BE2C (cell line): ENCODE measurements around the gene LYZL6.
"Not testable (repeated sequence)": the region's sequence is repeated elsewhere in the genome, so short reads cannot be mapped to it uniquely, and the experiment has no call there.

ENCODE experiments used
- DNase-seq: peaks from one replicate; pipeline ENCODE4 v3.0.0-alpha.2; 2020
- H3K27me3 ChIP-seq: fragments of 250-450 bp; sonication (Bioruptor Pico); 2 replicates; pipeline ENCODE4 v1.5.1; 2020; ENCODE audit warnings: mild to moderate bottlenecking
- H3K36me3 ChIP-seq: fragments of 250-450 bp; sonication (Bioruptor Pico); 2 replicates; pipeline ENCODE4 v1.5.1; 2020; ENCODE audit warnings: mild to moderate bottlenecking
- H3K4me1 ChIP-seq: fragments of 250-450 bp; sonication (Bioruptor Pico); 2 replicates; pipeline ENCODE4 v1.5.1; 2020
- H3K4me3 ChIP-seq: 2 replicates; pipeline ENCODE4 v1.5.1; 2011; ENCODE audit warnings: low read depth, low read length
- H3K9me3 ChIP-seq: fragments of 250-450 bp; sonication (Bioruptor Pico); 2 replicates; pipeline ENCODE4 v1.5.1; 2020
- CTCF ChIP-seq: IDR thresholded peaks from 2 replicates; pipeline ENCODE4 v1.5.1; 2012; ENCODE audit warnings: mild to moderate bottlenecking, low read depth, low read length

The LYZL6 gene

GRCh38 chr17:35953720-35954119 lies 10.2 kb upstream of the LYZL6 start:
- no peaks in the 10 kb centered on the region for H3K4me1 ChIP-seq
- H3K27me3 ChIP-seq: peaks cover 32% of the 10 kb centered on the region
- no peak overlapping the region for H3K4me3 ChIP-seq
- DNase-seq: no peak
- H3K9me3 ChIP-seq: no peaks in the 10 kb centered on the region
- no peak for TF ChIP-seq CTCF
- H3K36me3 ChIP-seq: no peaks in the 10 kb centered on the region

- no peak overlapping the region for H3K4me3 ChIP-seq
- H3K27me3 ChIP-seq: peaks cover 20% of the 10 kb centered on the region; the same call in 1 of the 2 replicates
- DNase-seq: no peak
- H3K4me1 ChIP-seq: no peaks in the 10 kb centered on the region
- no peaks in the 10 kb centered on the region for H3K36me3 ChIP-seq
- H3K9me3 ChIP-seq: no peaks in the 10 kb centered on the region
- TF ChIP-seq CTCF: no peak
Observed at GRCh38 chr17:35949401-35949800, 5.9 kb upstream of the LYZL6 start.

GRCh38 chr17:35948092-35948491 lies 4.6 kb upstream of the LYZL6 start:
- Histone ChIP-seq H3K36me3 (no peaks in the 10 kb centered on the region), H3K27me3 (peaks cover 7% of the 10 kb centered on the region; the same call in 1 of the 2 replicates), H3K9me3 (no peaks in the 10 kb centered on the region), H3K4me3 (no peak overlapping the region), H3K4me1 (no peaks in the 10 kb centered on the region)
- no peak for DNase-seq
- no peak for TF ChIP-seq CTCF

- TF ChIP-seq CTCF: peak; percentile 89
- H3K9me3 ChIP-seq: no peaks in the 10 kb centered on the region
- DNase-seq: peak; percentile 65
- H3K27me3 ChIP-seq: 0 out of 2 replicates have a peak, but pooled peaks cover 6% of the 10 kb centered on the region
- no peaks in the 10 kb centered on the region for H3K4me1 ChIP-seq
- peak overlapping the region; percentile 29; the same call in 1 of the 2 replicates for H3K4me3 ChIP-seq
- H3K36me3 ChIP-seq: no peaks in the 10 kb centered on the region
Observed at GRCh38 chr17:35947156-35947585, 3.7 kb upstream of the LYZL6 start.

- no peak for DNase-seq
- H3K36me3 ChIP-seq: no peaks in the 10 kb centered on the region
- no peak for TF ChIP-seq CTCF
- no peaks in the 10 kb centered on the region for H3K9me3 ChIP-seq
- H3K4me3 ChIP-seq: no peak overlapping the region
- peaks cover 6% of the 10 kb centered on the region; the same call in 1 of the 2 replicates for H3K27me3 ChIP-seq
- no peaks in the 10 kb centered on the region for H3K4me1 ChIP-seq
Observed at GRCh38 chr17:35944151-35944550, 638 bp upstream of the LYZL6 start.

- H3K4me1 ChIP-seq: no peaks in the 10 kb centered on the region
- peaks cover 6% of the 10 kb centered on the region; the same call in 1 of the 2 replicates for H3K27me3 ChIP-seq
- TF ChIP-seq CTCF: no peak
- no peaks in the 10 kb centered on the region for H3K36me3 ChIP-seq
- no peak for DNase-seq
- H3K4me3 ChIP-seq: no peak overlapping the region
- H3K9me3 ChIP-seq: no peaks in the 10 kb centered on the region
Observed at GRCh38 chr17:35942588-35943186, 826 bp downstream of the LYZL6 start.

GRCh38 chr17:35938492-35938891 lies 5.0 kb downstream of the LYZL6 start:
- not testable (repeated sequence) for H3K4me3 ChIP-seq, H3K9me3 ChIP-seq, H3K36me3 ChIP-seq

More at GRCh38 chr17:35938492-35938891, 5.0 kb downstream of the LYZL6 start:
- not testable (repeated sequence) for H3K27me3 ChIP-seq, DNase-seq, H3K4me1 ChIP-seq
